HG02970 (cell line): ENCODE results near the gene CNR1.

Experiments used
- ATAC-seq: cut with Tn5 transposase; IDR thresholded peaks from one replicate; pipeline ENCODE4 v1.9.1; 2021; ENCODE audit warnings: mild to moderate bottlenecking, moderate library complexity, moderate number of reproducible peaks; ENCODE audit not compliant: unreplicated experiment, low FRiP score

The CNR1 gene

DNA sequence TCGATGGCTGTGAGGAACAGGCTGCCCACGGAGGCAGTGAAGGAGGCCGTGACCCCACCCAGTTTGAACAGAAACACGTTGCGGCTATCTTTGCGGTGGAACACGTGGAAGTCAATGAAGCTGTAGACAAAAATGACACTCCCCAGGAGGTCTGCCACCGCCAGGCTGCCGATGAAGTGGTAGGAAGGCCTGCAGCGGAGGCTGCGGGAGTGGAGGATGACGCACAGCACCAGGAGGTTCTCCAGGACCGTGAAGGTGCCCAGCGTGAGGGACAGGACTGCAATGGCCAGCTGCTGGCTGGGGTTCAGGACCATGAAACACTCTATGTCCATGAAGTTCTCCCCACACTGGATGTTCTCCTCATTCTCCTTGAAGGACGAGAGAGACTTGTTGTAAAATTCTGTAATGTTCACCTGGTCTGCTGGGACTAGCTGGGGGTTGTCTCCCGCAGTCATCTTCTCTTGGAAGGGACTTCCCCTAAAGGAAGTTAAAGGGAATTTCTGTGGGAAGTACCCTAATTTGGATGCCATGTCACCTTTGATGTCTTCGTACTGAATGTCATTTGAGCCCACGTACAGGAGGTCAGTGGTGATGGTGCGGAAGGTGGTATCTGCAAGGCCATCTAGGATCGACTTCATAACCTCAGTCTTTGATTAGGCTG lies 21.4 kb downstream of the CNR1 start:
- no peak for ATAC-seq

DNA sequence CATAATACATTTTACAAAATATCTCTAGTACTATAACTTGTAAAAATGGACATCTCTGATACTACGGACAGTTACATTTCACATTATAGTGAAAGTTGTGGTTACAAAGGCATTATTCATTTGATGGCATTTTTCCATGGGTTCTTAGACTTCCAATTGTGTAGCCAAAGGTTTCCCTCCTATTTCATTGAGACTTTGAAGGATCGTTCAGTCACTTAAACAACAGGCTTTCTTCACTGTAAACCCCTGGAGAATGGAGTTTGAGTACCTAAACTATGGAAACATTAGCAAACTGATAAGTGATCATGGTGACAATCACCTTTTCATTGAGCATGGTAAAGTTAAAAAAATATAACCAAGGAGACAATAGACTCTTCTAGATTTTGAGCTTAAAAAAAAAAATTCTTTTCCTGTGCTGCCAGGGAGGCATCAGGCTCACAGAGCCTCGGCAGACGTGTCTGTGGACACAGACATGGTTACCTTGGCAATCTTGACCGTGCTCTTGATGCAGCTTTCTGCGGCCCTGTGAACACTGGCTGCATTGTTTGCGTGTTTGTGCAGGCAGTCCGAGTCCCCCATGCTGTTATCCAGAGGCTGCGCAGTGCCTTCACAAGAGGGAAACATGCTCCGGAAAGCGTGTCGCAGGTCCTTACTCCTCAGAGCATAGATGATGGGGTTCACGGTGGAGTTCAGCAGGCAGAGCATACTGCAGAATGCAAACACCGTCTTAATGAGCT lies 22.6 kb downstream of the CNR1 start:
- ATAC-seq = no peak

DNA sequence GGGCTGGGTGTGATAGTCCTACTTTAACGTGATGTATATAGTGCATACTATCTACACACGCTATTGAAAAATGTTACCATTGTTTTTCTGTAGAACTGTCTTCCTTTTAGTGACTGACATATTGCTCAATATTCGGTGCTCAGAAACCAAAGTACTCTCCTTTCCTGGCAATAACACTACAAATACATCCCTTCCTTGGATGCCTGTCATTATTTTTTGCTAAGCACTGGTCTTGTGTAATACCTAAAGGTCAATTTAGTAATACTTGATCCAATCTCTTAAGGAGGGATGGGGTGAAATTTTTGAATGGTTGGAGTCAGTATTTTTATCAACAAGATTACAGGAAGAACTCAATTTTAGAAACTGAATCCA lies 23.9 kb downstream of the CNR1 start:
- ATAC-seq = no peak

DNA sequence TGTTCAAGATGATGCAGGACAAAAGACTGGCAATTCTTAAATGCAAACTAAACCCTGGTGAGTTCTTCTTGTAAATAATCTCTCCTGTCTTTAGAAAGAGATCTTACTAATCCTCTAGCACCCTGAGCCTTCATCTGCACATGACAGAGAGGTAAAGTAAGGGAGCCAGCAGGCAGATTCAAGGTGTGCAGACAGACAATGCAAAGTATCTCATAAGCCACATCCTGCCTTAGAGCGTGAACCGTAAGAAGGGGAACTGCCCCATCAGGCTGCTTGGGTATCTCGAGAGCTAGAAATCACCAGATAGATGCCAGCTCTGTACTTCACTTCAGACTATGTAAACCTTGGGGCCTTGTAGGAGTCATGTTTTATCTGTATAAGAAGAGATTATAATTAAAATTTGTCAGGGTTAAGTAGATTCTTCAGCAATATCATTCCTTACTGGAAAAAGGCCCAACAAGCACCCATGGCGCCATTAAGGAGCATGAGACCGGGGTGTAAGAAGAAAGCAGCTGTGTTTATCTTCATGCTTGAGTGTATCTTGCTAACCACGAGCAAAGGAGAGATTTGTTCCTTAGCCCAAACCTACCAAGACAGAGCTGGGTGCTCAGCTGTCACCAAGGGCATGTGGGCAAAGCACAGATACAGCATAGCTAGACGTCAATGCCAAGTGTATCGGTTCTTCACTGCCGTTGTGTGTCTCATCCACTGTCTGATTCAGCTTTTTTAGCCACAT lies 24.4 kb downstream of the CNR1 start:
- peak; percentile 86 for ATAC-seq

DNA sequence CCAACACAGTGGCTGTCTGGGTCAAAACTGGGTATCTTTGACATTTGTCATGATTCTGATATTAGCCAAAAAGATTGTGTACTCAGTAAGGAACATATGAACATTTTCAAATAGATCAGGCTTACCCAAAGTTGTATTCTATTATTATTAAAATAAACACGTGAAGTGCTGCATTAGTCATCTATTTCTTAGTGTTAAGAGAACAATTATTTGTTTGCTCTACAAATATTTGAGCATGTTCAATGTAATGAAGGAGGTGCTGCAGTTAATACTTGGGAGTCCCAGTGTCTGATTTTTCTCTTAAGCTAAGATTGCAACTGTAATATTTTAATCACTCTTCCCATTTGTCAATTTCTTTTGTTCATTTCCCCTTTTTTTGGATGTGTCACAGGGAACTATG lies 28.2 kb downstream of the CNR1 start:
- no peak for ATAC-seq

DNA sequence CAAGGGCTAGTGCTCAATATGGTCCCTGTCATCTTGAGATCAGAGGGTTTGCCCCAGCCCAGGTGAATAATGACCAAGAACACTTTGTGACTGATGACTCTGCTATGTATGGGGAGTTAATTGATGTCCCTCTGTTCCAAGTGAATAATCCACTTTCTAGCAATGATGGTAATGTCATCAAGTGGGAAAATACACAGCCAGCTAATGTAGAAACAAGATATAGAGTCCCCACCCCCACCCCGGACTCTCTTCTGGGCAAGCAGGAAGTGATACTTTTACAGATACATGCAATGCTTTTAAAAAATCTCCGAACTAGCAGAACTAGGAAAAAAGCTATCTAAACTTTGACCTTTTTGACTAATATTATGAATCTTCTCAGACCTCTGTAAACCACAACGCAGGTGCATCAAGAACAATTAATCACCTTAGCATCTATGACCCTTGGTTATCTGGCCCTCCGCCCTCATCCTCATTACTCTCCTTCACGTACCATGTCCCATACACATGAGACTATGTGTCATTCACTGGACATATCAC lies 30.5 kb downstream of the CNR1 start:
- ATAC-seq = peak; percentile 63

DNA sequence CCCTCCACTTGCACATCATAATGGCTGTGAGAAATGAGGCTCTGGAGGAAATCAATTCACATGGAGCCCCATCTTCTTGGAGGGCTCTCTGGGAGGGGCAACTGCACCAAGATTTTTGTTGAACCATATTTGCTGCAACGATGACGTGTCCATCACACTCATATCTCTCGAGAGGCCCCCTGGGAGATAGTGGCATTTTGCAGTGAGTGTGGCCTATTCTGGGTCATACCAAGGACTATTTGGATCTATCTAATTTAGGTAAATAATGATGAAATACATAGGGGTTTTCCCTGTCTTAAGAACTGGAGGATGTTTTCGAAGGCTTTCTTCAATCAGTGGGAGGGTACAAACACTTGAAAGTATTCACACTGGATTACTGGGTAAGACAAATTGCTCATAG lies 31.6 kb downstream of the CNR1 start:
- no peak for ATAC-seq

DNA sequence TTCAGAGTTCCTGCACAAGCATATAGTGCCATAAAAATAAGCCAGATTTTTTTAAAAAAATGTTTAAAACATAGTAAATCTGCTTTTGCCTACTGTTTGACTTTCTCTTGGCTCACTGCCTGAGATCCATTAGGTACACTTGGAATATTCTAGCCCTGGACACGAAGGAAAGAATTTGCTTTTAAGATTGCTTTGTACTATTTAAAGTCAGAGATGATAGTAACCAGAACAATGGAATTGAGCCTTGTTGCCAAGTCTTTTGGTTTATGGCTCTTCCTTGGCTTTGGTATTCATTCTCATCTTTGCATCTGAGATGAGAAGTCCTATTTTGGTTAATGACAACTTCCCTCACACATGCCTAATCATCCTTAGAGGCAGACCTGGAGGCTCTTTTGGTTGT lies 32.4 kb downstream of the CNR1 start:
- ATAC-seq = no peak

DNA sequence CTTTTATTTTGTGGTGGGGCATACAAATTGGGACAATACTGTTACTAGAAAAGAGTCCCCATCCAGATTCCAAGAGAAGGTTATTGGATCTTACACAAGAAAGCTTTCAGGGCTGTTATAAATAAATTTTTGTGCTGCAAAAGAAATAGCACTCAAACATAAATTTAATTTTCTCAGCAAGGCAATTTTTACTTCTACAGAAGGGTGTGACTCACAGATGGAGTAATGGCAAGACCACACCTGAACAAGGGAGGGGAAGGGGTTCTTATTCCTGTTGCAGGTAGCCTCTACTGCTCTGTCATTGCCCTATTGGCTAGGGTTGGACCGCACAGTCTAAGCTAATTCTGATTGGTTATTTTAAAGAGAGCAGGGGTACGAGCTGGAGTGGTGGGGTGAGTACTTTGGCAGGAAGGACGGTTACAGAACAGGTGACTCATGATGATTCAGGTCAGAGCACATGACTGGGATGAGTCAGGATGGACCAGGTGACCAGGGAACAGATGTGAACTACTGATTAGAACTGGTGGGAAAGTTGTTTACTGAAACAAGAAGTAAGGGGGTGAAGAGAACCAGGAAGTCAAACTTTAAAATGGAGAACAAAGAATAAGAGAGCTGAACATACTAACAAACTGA lies 41.1 kb downstream of the CNR1 start:
- ATAC-seq = no peak

DNA sequence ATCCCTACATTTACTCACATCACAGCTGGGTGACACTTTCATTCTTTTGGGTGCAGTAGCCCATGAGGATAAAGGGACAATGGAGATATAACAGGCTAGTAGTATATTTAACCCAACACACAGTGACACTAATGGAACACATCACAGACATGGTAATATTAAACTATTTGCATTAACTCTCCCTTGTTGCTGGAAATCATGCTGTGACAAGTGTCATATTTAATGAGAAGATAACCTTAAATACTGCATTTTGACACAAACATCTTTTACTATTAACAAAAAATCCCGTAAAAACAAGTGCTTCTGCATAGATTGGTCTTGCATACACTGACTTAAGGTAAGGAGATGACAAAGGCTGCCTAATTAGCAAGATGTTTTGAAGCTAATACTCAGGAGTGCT lies 45.5 kb downstream of the CNR1 start:
- ATAC-seq = no peak

DNA sequence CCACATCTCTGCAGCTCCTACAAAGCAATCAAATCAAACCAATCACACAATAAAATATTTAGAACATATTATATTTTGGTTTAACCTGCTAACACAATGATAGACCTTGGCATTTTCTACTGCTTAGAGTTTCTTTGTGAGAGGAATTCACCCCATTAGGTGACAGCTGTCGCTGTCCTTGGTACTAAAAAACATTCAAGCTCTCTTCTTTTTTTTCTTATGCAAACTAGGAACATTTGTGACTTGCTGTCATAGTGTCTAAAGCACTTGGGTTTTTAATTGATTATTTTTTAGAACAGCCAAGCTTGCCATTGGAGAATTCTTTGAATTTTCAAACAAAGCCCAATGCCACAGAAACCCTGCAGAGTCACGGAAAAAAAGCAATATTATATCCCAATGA lies 46.4 kb downstream of the CNR1 start:
- ATAC-seq = no peak

DNA sequence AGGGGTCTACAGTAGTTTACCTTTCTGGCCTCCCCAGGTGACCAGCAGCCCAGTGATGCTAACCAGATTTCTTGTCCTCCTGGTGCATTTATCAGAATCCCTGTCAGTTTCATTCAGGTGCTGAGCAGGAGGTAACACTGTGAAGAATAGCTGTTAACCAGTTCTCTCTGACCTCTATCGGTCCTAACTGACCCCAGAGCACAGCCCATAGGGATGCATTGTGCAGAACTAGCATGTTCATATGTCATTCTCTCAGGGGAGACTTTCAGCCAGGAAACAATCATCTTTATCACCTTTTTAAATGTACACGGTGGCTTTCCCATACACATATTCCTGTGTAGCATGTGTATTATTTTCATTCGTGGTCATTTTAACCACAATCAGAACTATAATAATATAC lies 49.9 kb downstream of the CNR1 start:
- ATAC-seq = no peak

DNA sequence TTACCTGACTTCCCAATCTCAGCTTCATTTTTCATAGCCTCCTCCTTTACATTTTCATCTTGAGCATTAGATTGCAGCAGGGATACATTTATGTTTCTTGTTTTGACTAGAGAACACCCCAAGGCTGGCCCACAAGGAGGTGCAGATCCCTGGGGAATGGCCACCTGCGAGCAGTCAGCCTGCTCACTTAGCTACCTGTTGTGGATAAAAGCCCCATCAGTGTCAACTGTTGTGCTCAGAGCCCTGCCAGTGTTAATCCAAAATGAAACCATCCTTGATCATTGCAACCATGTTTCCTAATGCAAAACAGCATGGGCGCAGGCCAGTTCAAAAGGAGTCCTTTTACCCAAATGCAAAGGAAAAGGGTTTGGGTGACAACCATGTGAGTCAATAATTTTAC lies 50.8 kb downstream of the CNR1 start:
- no peak for ATAC-seq

DNA sequence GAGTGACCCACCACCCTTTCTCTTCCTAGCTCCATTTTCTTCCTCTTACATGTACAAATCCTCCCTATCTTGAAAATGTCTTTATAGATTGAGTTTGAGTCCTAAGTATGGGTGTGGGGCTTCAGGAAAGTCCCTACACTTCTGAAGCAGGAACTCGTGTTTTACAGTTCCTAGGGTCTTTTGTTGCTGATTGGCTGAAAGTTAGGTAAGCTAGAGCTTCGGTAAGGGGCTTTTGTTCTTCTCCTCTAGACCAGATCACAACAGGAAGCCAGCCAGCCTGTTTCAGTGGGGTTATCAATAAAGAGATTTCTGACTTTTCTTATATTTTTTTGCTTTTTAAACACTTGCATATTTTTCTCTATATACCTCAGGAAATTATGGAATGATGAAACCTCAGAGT lies 51.3 kb downstream of the CNR1 start:
- no peak for ATAC-seq

DNA sequence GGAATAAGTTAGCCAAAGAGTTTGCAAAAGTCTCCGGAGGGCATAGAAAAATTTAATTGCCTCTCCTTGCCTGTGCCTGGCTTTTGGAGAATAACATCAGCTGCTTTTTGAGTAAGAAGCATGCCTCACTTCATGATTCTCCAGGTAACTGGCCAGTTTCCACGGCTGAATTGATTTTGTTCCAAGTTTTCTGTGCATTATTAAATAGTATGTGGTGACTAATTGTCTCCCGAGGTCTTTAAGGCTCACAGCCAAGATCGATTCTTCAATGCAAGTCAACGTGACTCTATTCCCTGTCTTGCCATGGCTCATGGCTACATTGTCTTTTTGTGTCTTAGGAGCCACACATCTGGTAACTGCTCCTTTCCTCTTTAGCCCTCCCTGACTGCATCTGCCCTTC lies 54.2 kb downstream of the CNR1 start:
- no peak for ATAC-seq

DNA sequence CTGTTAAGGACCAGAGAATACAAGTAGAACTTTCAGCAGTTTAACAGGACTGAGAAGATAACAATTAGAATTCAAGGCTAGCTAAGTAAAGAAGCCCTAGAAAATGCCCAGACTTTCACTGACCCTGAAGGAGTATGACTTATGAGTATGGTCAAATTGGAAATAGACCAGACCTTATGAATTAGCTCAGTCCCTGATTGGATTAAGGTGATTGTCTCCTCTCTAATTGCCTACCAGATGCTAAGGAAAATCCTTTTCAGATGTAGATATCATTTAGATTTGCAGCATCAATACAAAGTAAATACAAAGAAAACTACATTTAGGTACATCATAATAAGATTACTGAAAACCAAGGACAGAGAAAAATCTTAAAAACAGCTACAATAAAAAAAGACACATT lies 58.9 kb downstream of the CNR1 start:
- no peak for ATAC-seq

DNA sequence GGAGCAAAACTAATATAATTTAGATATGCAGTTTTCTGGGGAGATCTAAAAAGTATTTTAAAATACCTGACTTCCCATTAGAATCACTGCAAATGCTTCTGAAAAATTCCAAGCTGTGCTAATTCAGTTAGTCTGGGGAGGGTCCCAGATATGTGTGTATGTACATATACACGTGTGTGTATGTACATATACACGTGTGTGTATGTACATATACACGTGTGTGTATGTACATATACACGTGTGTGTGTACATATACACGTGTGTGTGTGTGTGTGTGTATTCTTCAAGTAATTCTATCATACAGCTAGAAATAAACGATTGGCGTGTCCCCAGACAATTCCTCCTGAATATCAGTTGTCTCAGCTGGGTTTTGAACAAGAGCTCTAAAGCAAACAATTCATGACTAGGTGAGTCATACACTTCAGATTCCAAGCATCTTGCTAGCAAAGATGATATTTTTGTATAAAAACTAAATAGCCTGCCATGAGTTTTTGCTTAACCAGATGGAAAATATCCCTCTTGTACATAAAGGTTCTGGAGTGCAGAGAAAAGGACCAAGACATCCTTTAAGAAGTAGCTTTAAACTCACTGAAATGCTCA lies 60.3 kb downstream of the CNR1 start:
- no peak for ATAC-seq
